ENCODE measurements around the gene STK39.

The STK39 gene

GRCh38 chr2:167953776-167954175 lies 293.6 kb downstream of the STK39 start:
- H3K36me3 Mint-ChIP-seq, result peaks cover 15% of the 10 kb centered on the region
- no peaks in the 10 kb centered on the region for H3K9me3 Mint-ChIP-seq (ENCODE audit: low read depth)
- H3K27me3 Mint-ChIP-seq, result no peaks in the 10 kb centered on the region
- H3K4me3 Mint-ChIP-seq, result no peak overlapping the region
- no peak overlapping the region for H3K27ac Mint-ChIP-seq
- no peaks in the 10 kb centered on the region for H3K4me1 Mint-ChIP-seq (ENCODE audit: low read depth)

GRCh38 chr2:167950571-167950970 lies 296.8 kb downstream of the STK39 start:
- H3K27ac Mint-ChIP-seq, result no peak overlapping the region
- no peaks in the 10 kb centered on the region for H3K4me1 Mint-ChIP-seq (ENCODE audit: low read depth)
- H3K4me3 Mint-ChIP-seq, result no peak overlapping the region
- peaks cover 8% of the 10 kb centered on the region for H3K36me3 Mint-ChIP-seq
- H3K27me3 Mint-ChIP-seq, result no peaks in the 10 kb centered on the region
- peaks cover 7% of the 10 kb centered on the region for H3K9me3 Mint-ChIP-seq (ENCODE audit: low read depth)

- H3K4me3 Mint-ChIP-seq, result no peak overlapping the region
- no peaks in the 10 kb centered on the region for H3K36me3 Mint-ChIP-seq
- H3K4me1 Mint-ChIP-seq (ENCODE audit: low read depth), result no peaks in the 10 kb centered on the region
- H3K9me3 Mint-ChIP-seq (ENCODE audit: low read depth), result peaks cover 7% of the 10 kb centered on the region
- no peak overlapping the region for H3K27ac Mint-ChIP-seq
- peaks cover 4% of the 10 kb centered on the region for H3K27me3 Mint-ChIP-seq
These were observed 301.0 kb downstream of the STK39 start for GRCh38 chr2:167946441-167946841.

GRCh38 chr2:167945660-167946368 lies 301.6 kb downstream of the STK39 start:
- Mint-ChIP-seq H3K4me3 (no peak overlapping the region), H3K4me1 (ENCODE audit: low read depth) (no peaks in the 10 kb centered on the region), H3K9me3 (ENCODE audit: low read depth) (peaks cover 7% of the 10 kb centered on the region), H3K27me3 (peaks cover 5% of the 10 kb centered on the region), H3K36me3 (no peaks in the 10 kb centered on the region), H3K27ac (no peak overlapping the region)

GRCh38 chr2:167944825-167945659 lies 302.4 kb downstream of the STK39 start:
- Mint-ChIP-seq H3K4me1 (ENCODE audit: low read depth) (no peaks in the 10 kb centered on the region), H3K36me3 (no peaks in the 10 kb centered on the region), H3K27me3 (peaks cover 8% of the 10 kb centered on the region), H3K4me3 (no peak overlapping the region), H3K9me3 (ENCODE audit: low read depth) (peaks cover 7% of the 10 kb centered on the region), H3K27ac (no peak overlapping the region)

GRCh38 chr2:167943897-167944296 lies 303.5 kb downstream of the STK39 start:
- no peak overlapping the region for H3K4me3 Mint-ChIP-seq
- no peaks in the 10 kb centered on the region for H3K4me1 Mint-ChIP-seq (ENCODE audit: low read depth)
- peaks cover 8% of the 10 kb centered on the region for H3K27me3 Mint-ChIP-seq
- peaks cover 7% of the 10 kb centered on the region for H3K9me3 Mint-ChIP-seq (ENCODE audit: low read depth)
- no peak overlapping the region for H3K27ac Mint-ChIP-seq
- H3K36me3 Mint-ChIP-seq, result no peaks in the 10 kb centered on the region

GRCh38 chr2:167943368-167943767 lies 304.0 kb downstream of the STK39 start:
- Mint-ChIP-seq H3K4me3 (no peak overlapping the region), H3K27me3 (peaks cover 8% of the 10 kb centered on the region), H3K27ac (no peak overlapping the region), H3K36me3 (no peaks in the 10 kb centered on the region), H3K9me3 (ENCODE audit: low read depth) (peaks cover 3% of the 10 kb centered on the region), H3K4me1 (ENCODE audit: low read depth) (no peaks in the 10 kb centered on the region)

GRCh38 chr2:167942366-167943081 lies 304.9 kb downstream of the STK39 start:
- Mint-ChIP-seq H3K27ac (no peak overlapping the region), H3K4me3 (no peak overlapping the region)

GRCh38 chr2:167941604-167942003 lies 305.8 kb downstream of the STK39 start:
- Mint-ChIP-seq H3K27ac (no peak overlapping the region), H3K4me1 (ENCODE audit: low read depth) (no peaks in the 10 kb centered on the region), H3K9me3 (ENCODE audit: low read depth) (no peaks in the 10 kb centered on the region), H3K4me3 (no peak overlapping the region), H3K36me3 (no peaks in the 10 kb centered on the region), H3K27me3 (peaks cover 8% of the 10 kb centered on the region)

More at GRCh38 chr2:167942366-167943081, 304.9 kb downstream of the STK39 start:
- H3K4me1 Mint-ChIP-seq (ENCODE audit: low read depth), result no peaks in the 10 kb centered on the region
- H3K27me3 Mint-ChIP-seq, result peaks cover 8% of the 10 kb centered on the region
- no peaks in the 10 kb centered on the region for H3K9me3 Mint-ChIP-seq (ENCODE audit: low read depth)
- H3K36me3 Mint-ChIP-seq, result no peaks in the 10 kb centered on the region

GRCh38 chr2:167940734-167941507 lies 306.5 kb downstream of the STK39 start:
- no peak overlapping the region for H3K27ac Mint-ChIP-seq
- peaks cover 8% of the 10 kb centered on the region for H3K27me3 Mint-ChIP-seq
- no peak overlapping the region for H3K4me3 Mint-ChIP-seq
- no peaks in the 10 kb centered on the region for H3K4me1 Mint-ChIP-seq (ENCODE audit: low read depth)
- H3K9me3 Mint-ChIP-seq (ENCODE audit: low read depth), result no peaks in the 10 kb centered on the region
- no peaks in the 10 kb centered on the region for H3K36me3 Mint-ChIP-seq

- Mint-ChIP-seq H3K4me1 (ENCODE audit: low read depth) (no peaks in the 10 kb centered on the region), H3K36me3 (no peaks in the 10 kb centered on the region), H3K27me3 (peaks cover 8% of the 10 kb centered on the region), H3K9me3 (ENCODE audit: low read depth) (no peaks in the 10 kb centered on the region), H3K4me3 (no peak overlapping the region), H3K27ac (no peak overlapping the region)
These were observed 307.1 kb downstream of the STK39 start for GRCh38 chr2:167940346-167940725.

- Mint-ChIP-seq H3K27ac (no peak overlapping the region), H3K27me3 (peaks cover 8% of the 10 kb centered on the region), H3K9me3 (ENCODE audit: low read depth) (no peaks in the 10 kb centered on the region), H3K4me1 (ENCODE audit: low read depth) (no peaks in the 10 kb centered on the region), H3K4me3 (no peak overlapping the region), H3K36me3 (no peaks in the 10 kb centered on the region)
These were observed 307.7 kb downstream of the STK39 start for GRCh38 chr2:167939514-167940345.

GRCh38 chr2:167937403-167937802 lies 310.0 kb downstream of the STK39 start:
- H3K27me3 Mint-ChIP-seq, result peaks cover 8% of the 10 kb centered on the region
- H3K9me3 Mint-ChIP-seq (ENCODE audit: low read depth), result no peaks in the 10 kb centered on the region
- H3K4me3 Mint-ChIP-seq, result no peak overlapping the region
- H3K36me3 Mint-ChIP-seq, result no peaks in the 10 kb centered on the region
- H3K27ac Mint-ChIP-seq, result no peak overlapping the region
- no peaks in the 10 kb centered on the region for H3K4me1 Mint-ChIP-seq (ENCODE audit: low read depth)

- H3K27ac Mint-ChIP-seq, result no peak overlapping the region
- no peaks in the 10 kb centered on the region for H3K9me3 Mint-ChIP-seq (ENCODE audit: low read depth)
- peaks cover 3% of the 10 kb centered on the region for H3K27me3 Mint-ChIP-seq
- no peaks in the 10 kb centered on the region for H3K36me3 Mint-ChIP-seq
- H3K4me1 Mint-ChIP-seq (ENCODE audit: low read depth), result no peaks in the 10 kb centered on the region
- H3K4me3 Mint-ChIP-seq, result no peak overlapping the region
These were observed 311.6 kb downstream of the STK39 start for GRCh38 chr2:167935803-167936110.
